Left ventricle myocardium inferior (tissue), 1 donor: ENCODE data around the gene STRN3. TPM values are rescaled to one million over a fixed set of nuclear protein-coding genes. Genes with fewer than 3 reads are reported as not detected.

Experiments
- DNase-seq: peaks from one replicate; pipeline ENCODE4 v3.0.0-alpha.2; 2020
- H3K27ac ChIP-seq: fragments of 200-600 bp; replicated peaks from 2 replicates; pipeline ENCODE4 v1.8.0; 2021
- H3K27me3 ChIP-seq: fragments of 200-600 bp; 2 replicates; pipeline ENCODE4 v1.8.0; 2021; ENCODE audit warnings: low read depth
- H3K36me3 ChIP-seq: fragments of 200-600 bp; 2 replicates; pipeline ENCODE4 v1.8.0; 2021
- H3K4me1 ChIP-seq: fragments of 200-600 bp; 2 replicates; pipeline ENCODE4 v1.8.0; 2021
- H3K4me3 ChIP-seq: fragments of 200-600 bp; 2 replicates; pipeline ENCODE4 v1.8.0; 2021; ENCODE audit warnings: mild to moderate bottlenecking, moderate library complexity
- H3K9me3 ChIP-seq: fragments of 200-600 bp; replicated peaks from 2 replicates; pipeline ENCODE4 v1.8.0; 2021
- intact Hi-C: fragments of 100-400 bp; cut with micrococcal nuclease; formaldehyde crosslinking; loops from one replicate; pipeline ENCODE4 v1.11.0; 2022
- total RNA-seq: library from RNA; stranded (reverse); fragmentation: NEBNext Ultra II Directional; extraction: Animal tissue kit (Norgen Biotek cat#: 25700); gene quantifications from one replicate; pipeline ENCODE4 v1.2.1, GENCODE V29; 2021
- TF ChIP-seq, protein P1 (sequence below): fragments of 200-600 bp; IDR thresholded peaks from 2 replicates; pipeline ENCODE4 v1.8.0; 2021; ENCODE audit warnings: antibody characterized with exemption, mild to moderate bottlenecking, borderline replicate concordance
- donor health status: DM: no; HTN: yes; CAD: no; lungs with severe emphysema.

Gene STRN3
- total RNA-seq, 1 donor from 2014 or later: 48.7 TPM

DNA sequence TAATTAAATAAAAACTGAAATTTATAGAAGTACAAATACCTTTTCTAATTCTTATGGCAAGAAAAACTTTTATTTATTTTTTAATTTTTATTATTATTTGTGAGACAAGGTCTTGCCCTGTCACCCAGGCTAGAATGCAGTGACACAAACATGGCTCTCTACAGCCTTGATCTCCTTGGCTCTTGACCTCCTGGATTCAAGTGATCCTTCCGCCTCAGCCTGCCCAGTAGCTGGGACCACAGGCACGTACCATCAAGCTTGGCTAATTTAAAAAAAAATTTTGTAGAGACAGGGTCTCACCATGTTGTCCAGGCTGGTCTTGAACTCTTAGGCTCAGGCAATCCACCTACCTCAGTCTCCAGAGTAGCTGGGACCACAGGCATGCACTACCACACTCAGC lies 104.4 kb downstream of the STRN3 start:
- Histone ChIP-seq H3K4me1 (no peaks in the 10 kb centered on the region), H3K27ac (no peak overlapping the region), H3K9me3 (no peaks in the 10 kb centered on the region), H3K27me3 (no peaks in the 10 kb centered on the region), H3K36me3 (peaks cover 12% of the 10 kb centered on the region), H3K4me3 (no peak overlapping the region)
- TF ChIP-seq, protein P1, sequence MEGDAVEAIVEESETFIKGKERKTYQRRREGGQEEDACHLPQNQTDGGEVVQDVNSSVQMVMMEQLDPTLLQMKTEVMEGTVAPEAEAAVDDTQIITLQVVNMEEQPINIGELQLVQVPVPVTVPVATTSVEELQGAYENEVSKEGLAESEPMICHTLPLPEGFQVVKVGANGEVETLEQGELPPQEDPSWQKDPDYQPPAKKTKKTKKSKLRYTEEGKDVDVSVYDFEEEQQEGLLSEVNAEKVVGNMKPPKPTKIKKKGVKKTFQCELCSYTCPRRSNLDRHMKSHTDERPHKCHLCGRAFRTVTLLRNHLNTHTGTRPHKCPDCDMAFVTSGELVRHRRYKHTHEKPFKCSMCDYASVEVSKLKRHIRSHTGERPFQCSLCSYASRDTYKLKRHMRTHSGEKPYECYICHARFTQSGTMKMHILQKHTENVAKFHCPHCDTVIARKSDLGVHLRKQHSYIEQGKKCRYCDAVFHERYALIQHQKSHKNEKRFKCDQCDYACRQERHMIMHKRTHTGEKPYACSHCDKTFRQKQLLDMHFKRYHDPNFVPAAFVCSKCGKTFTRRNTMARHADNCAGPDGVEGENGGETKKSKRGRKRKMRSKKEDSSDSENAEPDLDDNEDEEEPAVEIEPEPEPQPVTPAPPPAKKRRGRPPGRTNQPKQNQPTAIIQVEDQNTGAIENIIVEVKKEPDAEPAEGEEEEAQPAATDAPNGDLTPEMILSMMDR: no peak
- intact Hi-C loops: no loop called here
- DNase-seq: no peak

GRCh38 chr14:30921305-30921704 lies 104.9 kb downstream of the STRN3 start:
- H3K27ac ChIP-seq: no peak overlapping the region
- H3K4me3 ChIP-seq: no peak overlapping the region
- no peaks in the 10 kb centered on the region for H3K27me3 ChIP-seq
- TF ChIP-seq, protein P1: no peak
- H3K9me3 ChIP-seq: no peaks in the 10 kb centered on the region
- intact Hi-C loops: no loop called here
- H3K36me3 ChIP-seq: peaks cover 12% of the 10 kb centered on the region
- no peak for DNase-seq
- no peaks in the 10 kb centered on the region for H3K4me1 ChIP-seq

- DNase-seq: no peak
- TF ChIP-seq, protein P1: no peak
- Histone ChIP-seq H3K27me3 (no peaks in the 10 kb centered on the region), H3K4me1 (no peaks in the 10 kb centered on the region), H3K9me3 (no peaks in the 10 kb centered on the region), H3K36me3 (peaks cover 21% of the 10 kb centered on the region), H3K27ac (no peak overlapping the region), H3K4me3 (no peak overlapping the region)
- intact Hi-C loops: no loop called here
These were observed 110.6 kb downstream of the STRN3 start for GRCh38 chr14:30915596-30915995.

DNA sequence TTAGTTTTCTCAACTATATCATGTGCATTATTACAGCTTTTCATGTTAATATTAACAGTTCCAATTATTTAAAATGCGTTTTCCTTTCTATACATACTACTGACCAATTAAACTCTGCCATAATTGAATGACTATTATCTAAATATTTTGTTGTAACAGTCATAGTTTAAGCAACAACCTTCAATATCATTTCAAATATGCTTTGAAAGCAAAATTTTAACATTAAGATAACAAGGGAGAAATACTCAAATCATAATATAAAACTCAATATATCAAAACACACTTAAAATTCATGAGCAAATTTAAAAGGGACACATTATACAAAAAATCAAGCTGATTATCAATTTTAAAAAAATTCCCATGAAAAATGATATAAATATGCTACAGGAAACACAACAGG lies 111.4 kb downstream of the STRN3 start:
- DNase-seq: no peak
- Histone ChIP-seq H3K27me3 (no peaks in the 10 kb centered on the region), H3K36me3 (peaks cover 28% of the 10 kb centered on the region), H3K4me1 (no peaks in the 10 kb centered on the region), H3K9me3 (no peaks in the 10 kb centered on the region), H3K27ac (no peak overlapping the region), H3K4me3 (no peak overlapping the region)
- TF ChIP-seq, protein P1: no peak
- intact Hi-C loops: no loop called here

- TF ChIP-seq, protein P1: no peak
- intact Hi-C loops: no loop called here
- Histone ChIP-seq H3K9me3 (no peaks in the 10 kb centered on the region), H3K4me1 (no peaks in the 10 kb centered on the region), H3K27ac (no peak overlapping the region), H3K4me3 (no peak overlapping the region), H3K36me3 (peaks cover 62% of the 10 kb centered on the region), H3K27me3 (no peaks in the 10 kb centered on the region)
- DNase-seq: no peak
These were observed 117.4 kb downstream of the STRN3 start for GRCh38 chr14:30908826-30909225.

- intact Hi-C loops: no loop called here
- H3K36me3 ChIP-seq: peaks cover 64% of the 10 kb centered on the region
- DNase-seq: no peak
- no peaks in the 10 kb centered on the region for H3K9me3 ChIP-seq
- no peak overlapping the region for H3K27ac ChIP-seq
- no peaks in the 10 kb centered on the region for H3K27me3 ChIP-seq
- TF ChIP-seq, protein P1: no peak
- H3K4me1 ChIP-seq: no peaks in the 10 kb centered on the region
- H3K4me3 ChIP-seq: no peak overlapping the region
These were observed 118.5 kb downstream of the STRN3 start for GRCh38 chr14:30907659-30908057.
